Psoas muscle (tissue), 8 donors: ENCODE measurements around the gene TWF1. TPM values are rescaled to one million over a fixed set of nuclear protein-coding genes. Genes with fewer than 3 reads are reported as not detected.
"Not testable (repeated sequence)": the region's sequence is repeated elsewhere in the genome, so short reads cannot be mapped to it uniquely, and the experiment has no call there.

Experiments
- ATAC-seq, 4 donors: fragments of 200-7000 bp; cut with Tn5 transposase; one replicate each; pipeline ENCODE4 v1.9.1; 2020; ENCODE audit warnings: moderate library complexity in 3 of 4, mild to moderate bottlenecking in 2 of 4
- DNase-seq, 2 donors: peaks; one replicate each; pipeline ENCODE4 v3.0.0-alpha.2; 2020
- H3K27ac ChIP-seq: fragments of 200-600 bp; one replicate; pipeline ENCODE4 v1.8.0; 2022
- H3K27me3 ChIP-seq, 3 donors: fragments of 200-600 bp in 1 of 3; one replicate each; pipeline versions ENCODE4 v1.6.1 to v1.8.0; 2013 to 2022; ENCODE audit warnings: low read length in 2 of 3, mild to moderate bottlenecking in 2 of 3, moderate library complexity in 1 of 3; ENCODE audit not compliant: insufficient read depth in 3 of 3
- H3K36me3 ChIP-seq, 2 donors: fragments of 200-600 bp in 1 of 2; one replicate each; pipeline versions ENCODE4 v1.6.1 to v1.8.0; 2013 to 2022; ENCODE audit warnings: low read depth in 1 of 2, mild to moderate bottlenecking in 1 of 2, moderate library complexity in 1 of 2; ENCODE audit not compliant: insufficient read depth in 1 of 2
- H3K4me1 ChIP-seq: fragments of 200-600 bp; one replicate; pipeline ENCODE4 v1.8.0; 2022
- H3K4me3 ChIP-seq: fragments of 200-600 bp; one replicate; pipeline ENCODE4 v1.8.0; 2022; ENCODE audit warnings: mild to moderate bottlenecking
- H3K9me3 ChIP-seq: fragments of 200-600 bp; one replicate; pipeline ENCODE4 v1.8.0; 2022
- WGBS, 3 donors: extraction: QIAGEN DNeasy Blood & Tissue Kit; methylation state at CpG; one replicate each; pipeline versions ENCODE4 v1.1.6 to v1.1.7; 2013; 5-methylcytosine and 5-hydroxymethylcytosine counted together
- intact Hi-C, 2 donors: fragments of 100-400 bp; cut with DNase I; formaldehyde crosslinking; loops; one replicate each; pipeline versions ENCODE4 v1.11.0 to v1.14.2; 2022
- polyA plus RNA-seq, 3 donors: library from polyadenylated mRNA; stranded (reverse); fragments of 200-250 nt; gene quantifications; one replicate each; pipeline ENCODE4 v1.2.3, GENCODE V29; 2013
- total RNA-seq, 4 donors: library from RNA; stranded (reverse); fragmentation: NEBNext Ultra II Directional in 2 of 4; extraction: Animal tissue kit (Norgen Biotek cat#: 25700) in 2 of 4; gene quantifications; one replicate each; pipeline versions ENCODE4 v1.2.1 to v1.2.4, GENCODE V29; 2021 to 2023
- TF ChIP-seq, protein P1 (sequence below): fragments of 200-600 bp; IDR thresholded peaks from one replicate; pipeline ENCODE4 v1.8.0; 2022; ENCODE audit warnings: antibody characterized with exemption
- donor health status: healthy with polysubstance abuse.
- donor health status: DM: no; HTN: no; CAD: no; lungs with moderate emphysema.
- donor health status: Bipolar disorder and iron deficiency.
- donor health status: healthy.
- donor health status: DM: yes; HTN: yes; CAD: no.
- donor health status: DM: no; HTN: no; CAD: no.
- donor health status: DM: no; HTN: no; CAD: no.
- donor health status: DM: yes; HTN: yes; CAD: no.

Gene TWF1
- total and polyA plus RNA-seq, 7 donors: 5.8 to 12.7 (median 9.6) TPM

DNA sequence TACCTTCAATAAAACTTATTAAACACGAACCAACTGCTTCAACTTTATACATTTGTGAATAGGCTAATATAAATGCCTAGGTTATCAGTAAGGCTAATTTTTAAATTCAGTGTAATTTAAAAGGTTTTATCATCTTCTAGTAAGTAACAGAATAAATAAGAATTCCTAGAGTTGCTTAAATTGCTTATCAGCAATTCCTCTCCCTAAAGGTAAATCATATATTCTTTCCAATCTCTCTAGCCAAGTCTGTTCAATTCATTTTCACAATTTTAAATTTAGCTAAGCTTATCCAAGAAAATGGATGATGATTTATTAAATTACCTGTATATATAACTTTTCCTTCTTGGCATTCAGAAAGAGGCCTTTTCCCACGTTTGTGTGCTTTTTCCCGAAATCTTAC is 52.1 kb downstream of the TWF1 start:
- TF ChIP-seq, protein P1, sequence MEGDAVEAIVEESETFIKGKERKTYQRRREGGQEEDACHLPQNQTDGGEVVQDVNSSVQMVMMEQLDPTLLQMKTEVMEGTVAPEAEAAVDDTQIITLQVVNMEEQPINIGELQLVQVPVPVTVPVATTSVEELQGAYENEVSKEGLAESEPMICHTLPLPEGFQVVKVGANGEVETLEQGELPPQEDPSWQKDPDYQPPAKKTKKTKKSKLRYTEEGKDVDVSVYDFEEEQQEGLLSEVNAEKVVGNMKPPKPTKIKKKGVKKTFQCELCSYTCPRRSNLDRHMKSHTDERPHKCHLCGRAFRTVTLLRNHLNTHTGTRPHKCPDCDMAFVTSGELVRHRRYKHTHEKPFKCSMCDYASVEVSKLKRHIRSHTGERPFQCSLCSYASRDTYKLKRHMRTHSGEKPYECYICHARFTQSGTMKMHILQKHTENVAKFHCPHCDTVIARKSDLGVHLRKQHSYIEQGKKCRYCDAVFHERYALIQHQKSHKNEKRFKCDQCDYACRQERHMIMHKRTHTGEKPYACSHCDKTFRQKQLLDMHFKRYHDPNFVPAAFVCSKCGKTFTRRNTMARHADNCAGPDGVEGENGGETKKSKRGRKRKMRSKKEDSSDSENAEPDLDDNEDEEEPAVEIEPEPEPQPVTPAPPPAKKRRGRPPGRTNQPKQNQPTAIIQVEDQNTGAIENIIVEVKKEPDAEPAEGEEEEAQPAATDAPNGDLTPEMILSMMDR: no peak
- DNase-seq: no peak
- intact Hi-C loops: no loop called here
- no peak for ATAC-seq
- Histone ChIP-seq H3K27me3 (no peaks in the 10 kb centered on the region), H3K36me3 (peaks cover 0 to 14% of the 10 kb centered on the region in 2 donors), H3K4me1 (peaks cover 8% of the 10 kb centered on the region), H3K4me3 (no peak overlapping the region), H3K9me3 (no peaks in the 10 kb centered on the region), H3K27ac (no peak overlapping the region)
- 91 to 95% (median 93%) methylated on average over 3 of the region's 3 CpGs for WGBS, 3 donors

DNA sequence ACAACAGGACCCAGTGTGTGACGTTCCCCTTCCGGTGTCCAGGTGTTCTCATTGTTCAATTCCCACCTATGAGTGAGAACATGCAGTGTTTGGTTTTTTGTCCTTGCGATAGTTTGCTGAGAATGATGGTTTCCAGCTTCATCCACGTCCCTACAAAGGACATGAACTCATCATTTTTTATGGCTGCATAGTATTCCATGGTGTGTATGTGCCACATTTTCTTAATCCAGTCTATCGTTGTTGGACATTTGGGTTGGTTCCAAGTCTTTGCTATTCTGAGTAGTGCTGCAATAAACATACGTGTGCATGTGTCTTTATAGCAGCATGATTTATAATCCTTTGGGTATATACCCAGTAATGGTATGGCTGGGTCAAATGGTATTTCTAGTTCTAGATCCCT is 54.8 kb downstream of the TWF1 start:
- H3K9me3 ChIP-seq, ATAC-seq, DNase-seq, H3K4me3 ChIP-seq, intact Hi-C loops, H3K4me1 ChIP-seq, H3K27ac ChIP-seq, H3K27me3 ChIP-seq: not testable (repeated sequence)
- WGBS, 3 donors: 90 to 91% (median 90%) methylated on average over 4 to 5 of the region's 6 CpGs
- H3K36me3 ChIP-seq: peaks cover 0 to 18% of the 10 kb centered on the region in 2 donors

DNA sequence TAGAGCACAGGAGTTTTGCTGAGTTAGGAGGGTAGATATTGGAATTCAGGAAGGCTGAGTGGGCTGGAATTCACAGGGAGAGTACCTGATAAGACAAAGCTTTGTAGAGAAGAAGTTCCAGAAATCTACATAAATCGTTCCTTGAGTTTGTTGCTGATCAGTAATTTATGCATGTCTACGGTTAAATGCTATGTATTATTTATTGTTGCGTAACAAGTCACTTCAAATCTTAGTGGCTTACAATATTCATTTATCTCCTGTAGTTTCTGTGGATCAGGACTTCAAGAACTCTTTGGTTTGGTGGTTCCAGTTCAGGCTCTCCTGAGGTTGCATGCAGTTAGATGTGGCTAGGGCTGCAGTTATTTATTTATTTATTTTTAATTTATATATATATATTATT is 55.3 kb downstream of the TWF1 start:
- no peaks in the 10 kb centered on the region for H3K9me3 ChIP-seq
- WGBS, 3 donors: 96 to 99% (median 96%) methylated on average over 3 of the region's 3 CpGs
- DNase-seq: no peak
- H3K4me1 ChIP-seq: no peaks in the 10 kb centered on the region
- intact Hi-C loops: no loop called here
- TF ChIP-seq, protein P1: no peak
- no peak for ATAC-seq
- H3K27me3 ChIP-seq: no peaks in the 10 kb centered on the region
- H3K36me3 ChIP-seq: peaks cover 0 to 22% of the 10 kb centered on the region in 2 donors
- H3K4me3 ChIP-seq: no peak overlapping the region
- no peak overlapping the region for H3K27ac ChIP-seq

DNA sequence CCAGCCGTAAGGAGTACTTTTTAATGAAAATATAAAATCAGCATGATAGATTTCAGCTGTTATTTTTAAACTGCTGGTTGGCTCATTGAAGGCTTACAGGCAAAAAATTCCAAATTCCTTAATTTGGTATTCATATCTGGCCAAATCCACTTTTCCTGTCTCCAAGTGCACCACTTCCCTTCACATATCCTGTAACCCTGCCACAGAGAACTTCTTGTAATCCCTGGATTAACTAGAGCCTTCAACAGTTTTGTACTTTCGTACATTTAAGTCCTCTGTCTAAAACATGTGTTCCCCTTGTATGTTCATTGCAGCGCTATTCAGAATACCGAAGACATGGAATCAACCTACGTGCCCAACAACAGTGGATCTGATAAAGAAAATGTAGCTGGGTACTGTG is 57.1 kb downstream of the TWF1 start:
- Histone ChIP-seq H3K4me1 (no peaks in the 10 kb centered on the region), H3K27me3 (no peaks in the 10 kb centered on the region), H3K36me3 (peaks cover 4 to 27% of the 10 kb centered on the region in 2 donors), H3K9me3 (no peaks in the 10 kb centered on the region), H3K4me3 (no peak overlapping the region), H3K27ac (no peak overlapping the region)
- TF ChIP-seq, protein P1: no peak
- DNase-seq (no peak), ATAC-seq (no peak)
- 87 to 96% (median 91%) methylated on average over 5 of the region's 5 CpGs for WGBS, 3 donors
- intact Hi-C loops: no loop called here

DNA sequence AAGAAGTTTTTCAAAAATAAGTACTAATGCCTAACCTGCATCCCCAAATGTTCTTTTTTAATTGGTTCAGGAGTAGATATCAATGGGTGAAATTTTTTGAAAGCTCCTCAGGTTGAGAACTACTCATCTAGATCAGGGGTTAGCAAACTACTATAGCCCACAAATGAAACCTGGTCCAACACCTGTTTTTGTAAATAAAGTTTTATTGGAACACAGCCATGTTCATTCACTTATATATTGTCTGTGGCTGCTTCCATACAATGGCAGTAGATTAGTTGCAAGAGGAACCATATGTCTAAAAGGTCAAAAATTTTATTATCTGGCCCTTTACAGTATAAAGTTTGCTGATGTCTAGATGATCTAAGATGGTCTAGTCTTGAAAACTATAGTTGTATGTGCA is 61.3 kb downstream of the TWF1 start:
- ATAC-seq: no peak
- DNase-seq: no peak
- Histone ChIP-seq H3K9me3 (no peaks in the 10 kb centered on the region), H3K36me3 (peaks cover 4 to 21% of the 10 kb centered on the region in 2 donors), H3K4me3 (no peak overlapping the region), H3K27ac (no peak overlapping the region), H3K27me3 (no peaks in the 10 kb centered on the region), H3K4me1 (peaks cover 12% of the 10 kb centered on the region)
- intact Hi-C loops: no loop called here
- TF ChIP-seq, protein P1: no peak

Other genes starting within 250 kb of the TWF1 start
- 1 to 10 TPM; 2.8 to 4.7 (median 4.0) TPM for gene PUS7L, start 47.5 kb downstream of the TWF1 start, total RNA-seq
- 1 to 10 TPM; 1.3 to 3.2 (median 1.4) TPM for gene PUS7L, start 47.5 kb downstream of the TWF1 start, polyA plus RNA-seq
- 1 to 10 TPM; 3.0 to 4.7 (median 3.5) TPM for gene IRAK4, start 47.4 kb downstream of the TWF1 start, total RNA-seq
- gene IRAK4, start 47.4 kb downstream of the TWF1 start, polyA plus RNA-seq: 1 to 10 TPM; 2.2 to 3.6 (median 2.9) TPM
- 1 to 10 TPM; 3.3 to 4.7 (median 4.2) TPM for gene TMEM117, start 29.8 kb upstream of the TWF1 start, total RNA-seq
- 1 to 10 TPM; 1.9 to 4.1 (median 3.3) TPM for gene TMEM117, start 29.8 kb upstream of the TWF1 start, polyA plus RNA-seq